Measurements from ENCODE around the gene SYT4. TPM values are rescaled to one million over a fixed set of nuclear protein-coding genes. Genes with fewer than 3 reads are reported as not detected.

SYT4 gene
- total and polyA plus RNA-seq, 9 of the 15 experiments (the other 6 are each of a cell fraction or from before 2014, with no cell fraction given) = not detected

DNA sequence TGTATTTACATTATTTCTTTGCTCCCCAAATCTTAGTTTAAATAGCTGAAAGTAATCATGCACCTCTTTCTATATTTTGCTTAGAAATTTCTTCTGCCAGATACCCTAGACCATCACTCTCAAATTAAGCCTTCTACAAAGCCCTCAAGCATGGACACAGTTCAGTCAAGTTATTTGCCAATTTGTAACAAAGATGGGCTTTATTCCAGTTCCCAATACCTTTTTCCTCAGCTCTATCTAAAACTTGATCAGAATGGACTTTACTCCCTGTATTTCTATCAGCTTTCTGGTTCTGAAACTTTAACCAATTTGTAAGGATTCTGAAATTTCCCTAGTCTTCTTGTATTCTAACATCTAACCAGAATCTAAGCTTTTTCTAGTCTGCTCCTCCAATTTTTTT lies 56.6 kb downstream of the SYT4 start:
- BruUV-seq (replicated peaks) = no TSS peak
- DNase-seq (ENCODE audit: extremely low read depth in 1 of 4, low spot score in 3 of 4) (no peak), FAIRE-seq (no peak), ATAC-seq (no peak)
- Histone ChIP-seq H3K9me3 (replicated peaks; ENCODE audit: control insufficient read depth, insufficient read depth, low read depth, low read length) (no peaks in the 10 kb centered on the region), H4K20me1 (replicated peaks; ENCODE audit: control insufficient read depth, insufficient read depth, low read length) (no peaks in the 10 kb centered on the region), H3K9me1 (ENCODE audit: control insufficient read depth, insufficient read depth, low read length) (no peaks in the 10 kb centered on the region), H3K36me3 (ENCODE audit: control insufficient read depth, insufficient read depth, low read length) (no peaks in the 10 kb centered on the region), H3K9ac (ENCODE audit: insufficient read depth in 1 of 2, low read depth in 2 of 2, low read length in 2 of 2) (no peak overlapping the region), H3K4me1 (replicated peaks in 1 of 2; ENCODE audit: control insufficient read depth in 2 of 2, insufficient read depth in 2 of 2, low read length in 2 of 2) (no peaks in the 10 kb centered on the region), H3K4me3 (no peak overlapping the region), H3K27ac (ENCODE audit: extremely low read depth, low read depth, low read length) (no peak overlapping the region), H3K27me3 (ENCODE audit: control insufficient read depth in 2 of 2, insufficient read depth in 2 of 2, low read length in 2 of 2) (no peaks in the 10 kb centered on the region), H3K79me2 (ENCODE audit: control insufficient read depth, insufficient read depth, low read length) (no peaks in the 10 kb centered on the region), H2AFZ (ENCODE audit: low read depth, low read length) (no peak overlapping the region), H3K4me2 (ENCODE audit: insufficient read depth, low read length) (no peak overlapping the region)
- in situ Hi-C loops (cut with MboI) = no loop called here
- intact Hi-C loops (cut with micrococcal nuclease) = no loop called here
- POLR2A ChIA-PET = no interaction called here
- CTCF ChIA-PET (ENCODE audit: low intra/inter-chr PET ratio) = no interaction called here
- TF ChIP-seq FUS (optimal IDR thresholded peaks at IDR 0.05; ENCODE audit: low read depth, low read length) (no peak), CGGBP1 (CRISPR knock-in tag; IDR thresholded peaks at IDR 0.05) (no peak), ZBTB5 (IDR thresholded peaks at IDR 0.05) (no peak), SRSF7 (optimal IDR thresholded peaks at IDR 0.05; ENCODE audit: low read depth, low read length) (no peak), MAFF (IDR thresholded peaks at IDR 0.05; ENCODE audit: low read length) (no peak), ZNF316 (IDR thresholded peaks at IDR 0.05) (no peak), UBTF (IDR thresholded peaks at IDR 0.05; ENCODE audit: borderline replicate concordance in 1 of 2, low read depth in 2 of 2, low read length in 2 of 2) (no peak), MYNN (IDR thresholded peaks at IDR 0.05) (no peak), MYNN (CRISPR knock-in tag; IDR thresholded peaks at IDR 0.05) (no peak), ZNF766 (CRISPR knock-in tag; conservative IDR thresholded peaks at IDR 0.05) (no peak), GATA2 (CRISPR knock-in tag; IDR thresholded peaks at IDR 0.05) (no peak), ETV6 (IDR thresholded peaks at IDR 0.05; ENCODE audit: borderline replicate concordance in 1 of 2, low read depth in 2 of 2, low read length in 1 of 2) (no peak), ETV6 (CRISPR knock-in tag; IDR thresholded peaks at IDR 0.05; ENCODE audit: borderline replicate concordance) (no peak), ZFX (CRISPR knock-in tag; IDR thresholded peaks at IDR 0.05) (no peak)
- TF ChIP-seq, protein P1, sequence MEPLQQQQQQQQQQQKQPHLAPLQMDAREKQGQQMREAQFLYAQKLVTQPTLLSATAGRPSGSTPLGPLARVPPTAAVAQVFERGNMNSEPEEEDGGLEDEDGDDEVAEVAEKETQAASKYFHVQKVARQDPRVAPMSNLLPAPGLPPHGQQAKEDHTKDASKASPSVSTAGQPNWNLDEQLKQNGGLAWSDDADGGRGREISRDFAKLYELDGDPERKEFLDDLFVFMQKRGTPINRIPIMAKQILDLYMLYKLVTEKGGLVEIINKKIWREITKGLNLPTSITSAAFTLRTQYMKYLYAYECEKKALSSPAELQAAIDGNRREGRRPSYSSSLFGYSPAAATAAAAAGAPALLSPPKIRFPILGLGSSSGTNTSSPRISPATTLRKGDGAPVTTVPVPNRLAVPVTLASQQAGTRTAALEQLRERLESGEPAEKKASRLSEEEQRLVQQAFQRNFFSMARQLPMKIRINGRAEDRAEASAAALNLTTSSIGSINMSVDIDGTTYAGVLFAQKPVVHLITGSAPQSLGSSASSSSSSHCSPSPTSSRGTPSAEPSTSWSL (CRISPR knock-in tag; IDR thresholded peaks at IDR 0.05; ENCODE audit: borderline replicate concordance) = no peak
- TF ChIP-seq, protein P2, sequence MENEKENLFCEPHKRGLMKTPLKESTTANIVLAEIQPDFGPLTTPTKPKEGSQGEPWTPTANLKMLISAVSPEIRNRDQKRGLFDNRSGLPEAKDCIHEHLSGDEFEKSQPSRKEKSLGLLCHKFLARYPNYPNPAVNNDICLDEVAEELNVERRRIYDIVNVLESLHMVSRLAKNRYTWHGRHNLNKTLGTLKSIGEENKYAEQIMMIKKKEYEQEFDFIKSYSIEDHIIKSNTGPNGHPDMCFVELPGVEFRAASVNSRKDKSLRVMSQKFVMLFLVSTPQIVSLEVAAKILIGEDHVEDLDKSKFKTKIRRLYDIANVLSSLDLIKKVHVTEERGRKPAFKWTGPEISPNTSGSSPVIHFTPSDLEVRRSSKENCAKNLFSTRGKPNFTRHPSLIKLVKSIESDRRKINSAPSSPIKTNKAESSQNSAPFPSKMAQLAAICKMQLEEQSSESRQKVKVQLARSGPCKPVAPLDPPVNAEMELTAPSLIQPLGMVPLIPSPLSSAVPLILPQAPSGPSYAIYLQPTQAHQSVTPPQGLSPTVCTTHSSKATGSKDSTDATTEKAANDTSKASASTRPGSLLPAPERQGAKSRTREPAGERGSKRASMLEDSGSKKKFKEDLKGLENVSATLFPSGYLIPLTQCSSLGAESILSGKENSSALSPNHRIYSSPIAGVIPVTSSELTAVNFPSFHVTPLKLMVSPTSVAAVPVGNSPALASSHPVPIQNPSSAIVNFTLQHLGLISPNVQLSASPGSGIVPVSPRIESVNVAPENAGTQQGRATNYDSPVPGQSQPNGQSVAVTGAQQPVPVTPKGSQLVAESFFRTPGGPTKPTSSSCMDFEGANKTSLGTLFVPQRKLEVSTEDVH (IDR thresholded peaks at IDR 0.05; ENCODE audit: low read depth, partially characterized antibody) = no peak
